ENCODE measurements around the gene KRT6C. TPM values are rescaled to one million over a fixed set of nuclear protein-coding genes. Genes with fewer than 3 reads are reported as not detected.

The KRT6C gene
- total RNA-seq, 1 donor from 2014 or later = not detected

- no peak overlapping the region for H3K4me3 Mint-ChIP-seq
- TF ChIP-seq, protein P1, sequence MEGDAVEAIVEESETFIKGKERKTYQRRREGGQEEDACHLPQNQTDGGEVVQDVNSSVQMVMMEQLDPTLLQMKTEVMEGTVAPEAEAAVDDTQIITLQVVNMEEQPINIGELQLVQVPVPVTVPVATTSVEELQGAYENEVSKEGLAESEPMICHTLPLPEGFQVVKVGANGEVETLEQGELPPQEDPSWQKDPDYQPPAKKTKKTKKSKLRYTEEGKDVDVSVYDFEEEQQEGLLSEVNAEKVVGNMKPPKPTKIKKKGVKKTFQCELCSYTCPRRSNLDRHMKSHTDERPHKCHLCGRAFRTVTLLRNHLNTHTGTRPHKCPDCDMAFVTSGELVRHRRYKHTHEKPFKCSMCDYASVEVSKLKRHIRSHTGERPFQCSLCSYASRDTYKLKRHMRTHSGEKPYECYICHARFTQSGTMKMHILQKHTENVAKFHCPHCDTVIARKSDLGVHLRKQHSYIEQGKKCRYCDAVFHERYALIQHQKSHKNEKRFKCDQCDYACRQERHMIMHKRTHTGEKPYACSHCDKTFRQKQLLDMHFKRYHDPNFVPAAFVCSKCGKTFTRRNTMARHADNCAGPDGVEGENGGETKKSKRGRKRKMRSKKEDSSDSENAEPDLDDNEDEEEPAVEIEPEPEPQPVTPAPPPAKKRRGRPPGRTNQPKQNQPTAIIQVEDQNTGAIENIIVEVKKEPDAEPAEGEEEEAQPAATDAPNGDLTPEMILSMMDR (IDR thresholded peaks at IDR 0.05) = no peak
- no peaks in the 10 kb centered on the region for H3K9me3 Mint-ChIP-seq
- no peak overlapping the region for H3K27ac Mint-ChIP-seq
- no peaks in the 10 kb centered on the region for H3K27me3 Mint-ChIP-seq
- intact Hi-C loops (cut with micrococcal nuclease) = no loop called here
- H3K36me3 Mint-ChIP-seq (ENCODE audit: low read depth) = no peaks in the 10 kb centered on the region
- ChIA-PET CTCF (no interaction called here), POLR2A (no interaction called here)
- DNase-seq (no peak), ATAC-seq (ENCODE audit: low read depth) (no peak)
- H3K4me1 Mint-ChIP-seq = no peaks in the 10 kb centered on the region
Observed at GRCh38 chr12:52517005-52517835, 43.6 kb upstream of the KRT6C start.

DNA sequence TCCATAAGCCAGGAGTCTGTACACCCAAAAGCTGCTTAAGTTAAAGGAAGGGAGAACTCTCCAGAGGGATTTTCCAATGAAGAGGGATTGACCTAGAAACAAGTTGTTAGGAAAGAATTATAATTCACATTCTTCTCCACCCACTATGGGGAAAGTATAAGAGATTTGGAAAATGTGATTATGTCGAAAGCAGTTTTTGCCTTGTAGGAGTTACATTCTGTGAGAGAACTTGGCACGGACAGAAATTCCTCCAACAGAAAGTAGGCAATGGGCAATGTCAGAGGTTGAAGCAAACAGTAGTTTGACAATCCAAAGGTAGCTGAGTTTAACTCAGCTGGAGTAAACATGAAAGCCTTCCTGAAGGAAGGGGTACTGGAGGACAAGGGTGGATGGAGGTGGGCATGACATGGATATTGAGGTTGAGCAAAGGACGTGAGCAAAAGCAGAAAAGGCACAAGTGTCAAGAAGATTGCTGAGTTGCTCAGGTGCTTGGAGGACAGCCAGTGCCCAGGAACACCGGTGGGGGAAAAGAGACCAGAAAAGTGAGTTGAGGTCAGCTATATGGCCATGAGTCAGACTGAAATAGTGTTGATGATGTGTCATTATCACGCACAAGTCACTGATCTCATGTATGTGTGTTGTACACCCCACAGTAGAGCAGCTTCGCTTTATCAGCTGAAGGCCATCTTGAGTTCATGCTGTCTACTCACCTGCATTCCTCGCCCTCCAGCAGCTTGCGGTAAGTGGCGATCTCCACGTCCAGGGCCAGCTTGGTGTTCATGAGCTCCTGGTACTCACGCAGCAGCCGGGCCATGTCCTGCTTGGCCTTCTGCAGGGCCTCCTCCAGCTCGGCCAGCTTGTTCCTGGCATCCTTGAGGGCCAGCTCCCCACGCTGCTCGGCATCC is 42.6 kb upstream of the KRT6C start:
- intact Hi-C loops (cut with micrococcal nuclease) = no loop called here
- TF ChIP-seq, protein P1 (IDR thresholded peaks at IDR 0.05) = no peak
- Mint-ChIP-seq H3K9me3 (peaks cover 2% of the 10 kb centered on the region), H3K27ac (no peak overlapping the region), H3K4me3 (no peak overlapping the region), H3K36me3 (ENCODE audit: low read depth) (no peaks in the 10 kb centered on the region), H3K4me1 (no peaks in the 10 kb centered on the region), H3K27me3 (no peaks in the 10 kb centered on the region)
- ChIA-PET POLR2A (no interaction called here), CTCF (no interaction called here)
- ATAC-seq (ENCODE audit: low read depth) = no peak
- DNase-seq = no peak

DNA sequence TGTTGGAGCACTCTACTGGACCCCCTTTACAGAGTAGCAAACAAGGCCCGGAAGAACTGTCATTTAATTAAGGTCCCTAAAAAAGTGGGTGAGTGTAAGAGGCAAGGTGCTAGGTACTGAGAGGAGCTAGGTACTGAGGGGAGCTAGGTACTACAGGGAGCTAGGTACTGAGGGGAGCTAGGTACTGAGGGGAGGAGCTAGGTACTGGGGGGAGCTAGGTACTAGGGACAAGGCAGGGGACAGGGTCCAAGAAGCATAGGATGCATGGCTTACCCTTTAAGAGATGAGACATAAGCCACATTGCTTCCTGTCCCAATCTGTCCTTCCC is 41.7 kb upstream of the KRT6C start:
- peaks cover 1% of the 10 kb centered on the region for H3K27me3 Mint-ChIP-seq
- no peak overlapping the region for H3K4me3 Mint-ChIP-seq
- TF ChIP-seq, protein P1 (IDR thresholded peaks at IDR 0.05) = no peak
- intact Hi-C loops (cut with micrococcal nuclease) = no loop called here
- H3K27ac Mint-ChIP-seq = no peak overlapping the region
- peaks cover 5% of the 10 kb centered on the region for H3K9me3 Mint-ChIP-seq
- CTCF ChIA-PET = no interaction called here
- no peaks in the 10 kb centered on the region for H3K36me3 Mint-ChIP-seq (ENCODE audit: low read depth)
- DNase-seq = no peak
- no peak for ATAC-seq (ENCODE audit: low read depth)
- POLR2A ChIA-PET = no interaction called here
- no peaks in the 10 kb centered on the region for H3K4me1 Mint-ChIP-seq

DNA sequence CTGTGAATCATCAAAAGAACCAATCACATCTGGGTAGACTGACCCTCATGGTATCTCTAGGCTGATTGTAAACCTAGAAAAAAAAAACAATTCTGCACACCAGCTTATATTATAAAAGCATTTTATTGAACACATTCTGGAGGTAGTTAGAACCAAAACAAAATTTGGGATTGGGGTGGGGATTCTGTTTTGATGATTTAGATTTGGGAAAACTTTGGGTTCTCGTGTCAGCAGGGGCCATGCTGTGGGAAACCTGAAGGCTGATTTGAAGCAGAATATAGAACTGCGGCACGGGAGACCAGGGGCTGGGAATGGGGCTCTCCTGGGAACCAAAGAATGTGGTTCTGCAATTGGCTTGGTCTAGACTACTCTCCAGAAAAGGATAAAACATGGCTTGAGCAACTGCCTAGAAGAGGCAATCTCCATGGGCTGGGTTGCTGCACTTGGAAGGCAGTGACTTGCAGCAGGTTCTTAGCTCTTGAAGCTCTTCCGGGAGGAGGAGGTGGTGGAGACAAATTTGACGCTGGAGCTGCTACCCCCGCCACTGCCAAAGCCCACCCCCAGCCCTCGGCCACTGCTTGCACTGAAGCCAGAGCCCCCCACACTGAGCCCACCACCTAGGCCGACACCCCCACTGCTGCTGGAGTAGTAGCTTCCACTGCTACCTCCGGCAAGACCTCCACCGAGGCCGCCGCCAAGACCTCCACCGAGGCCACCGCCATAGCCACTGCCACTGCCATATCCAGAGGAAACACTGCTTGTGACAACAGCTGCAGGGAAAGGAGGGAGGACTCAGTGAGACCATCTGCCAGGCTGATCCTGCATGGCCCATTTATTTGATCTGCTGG is 41.1 kb upstream of the KRT6C start:
- ChIA-PET CTCF (no interaction called here), POLR2A (no interaction called here)
- no peak for ATAC-seq (ENCODE audit: low read depth)
- no peak overlapping the region for H3K4me3 Mint-ChIP-seq
- peaks cover 6% of the 10 kb centered on the region for H3K9me3 Mint-ChIP-seq
- no peak overlapping the region for H3K27ac Mint-ChIP-seq
- H3K36me3 Mint-ChIP-seq (ENCODE audit: low read depth) = no peaks in the 10 kb centered on the region
- H3K4me1 Mint-ChIP-seq = no peaks in the 10 kb centered on the region
- no peak for DNase-seq
- intact Hi-C loops (cut with micrococcal nuclease) = no loop called here
- peaks cover 3% of the 10 kb centered on the region for H3K27me3 Mint-ChIP-seq
- TF ChIP-seq, protein P1 (IDR thresholded peaks at IDR 0.05) = no peak

Measured in activated B cell treated with CpG ODN at 0.5 μM for 24 hours (primary cell).